HG03457 (cell line): ENCODE measurements around the gene PTGR3.

ENCODE experiments used
- ATAC-seq: cut with Tn5 transposase; IDR thresholded peaks from one replicate; pipeline ENCODE4 v1.9.1; 2021; ENCODE audit warnings: moderate number of reproducible peaks; ENCODE audit not compliant: unreplicated experiment

The PTGR3 gene

DNA sequence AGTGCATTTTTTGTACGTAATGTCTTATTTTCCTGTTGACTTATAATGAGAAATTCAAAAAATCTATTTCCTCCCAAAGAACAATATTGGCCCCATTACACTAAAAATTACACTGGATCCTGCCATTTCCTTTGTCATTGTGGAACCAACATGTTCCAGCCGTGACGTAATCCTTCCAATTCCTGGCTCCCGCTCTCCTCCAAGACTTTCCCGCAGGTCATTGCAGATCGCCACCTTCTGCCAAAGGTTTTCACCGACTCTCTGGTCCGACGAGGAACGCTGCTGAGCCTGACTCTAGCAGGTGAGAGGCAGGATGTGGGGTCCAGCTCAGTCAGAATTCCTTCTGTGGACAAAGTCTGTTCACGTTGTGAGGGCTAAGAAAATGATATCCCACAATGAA is 38.0 kb downstream of the PTGR3 start:
- ATAC-seq = no peak

DNA sequence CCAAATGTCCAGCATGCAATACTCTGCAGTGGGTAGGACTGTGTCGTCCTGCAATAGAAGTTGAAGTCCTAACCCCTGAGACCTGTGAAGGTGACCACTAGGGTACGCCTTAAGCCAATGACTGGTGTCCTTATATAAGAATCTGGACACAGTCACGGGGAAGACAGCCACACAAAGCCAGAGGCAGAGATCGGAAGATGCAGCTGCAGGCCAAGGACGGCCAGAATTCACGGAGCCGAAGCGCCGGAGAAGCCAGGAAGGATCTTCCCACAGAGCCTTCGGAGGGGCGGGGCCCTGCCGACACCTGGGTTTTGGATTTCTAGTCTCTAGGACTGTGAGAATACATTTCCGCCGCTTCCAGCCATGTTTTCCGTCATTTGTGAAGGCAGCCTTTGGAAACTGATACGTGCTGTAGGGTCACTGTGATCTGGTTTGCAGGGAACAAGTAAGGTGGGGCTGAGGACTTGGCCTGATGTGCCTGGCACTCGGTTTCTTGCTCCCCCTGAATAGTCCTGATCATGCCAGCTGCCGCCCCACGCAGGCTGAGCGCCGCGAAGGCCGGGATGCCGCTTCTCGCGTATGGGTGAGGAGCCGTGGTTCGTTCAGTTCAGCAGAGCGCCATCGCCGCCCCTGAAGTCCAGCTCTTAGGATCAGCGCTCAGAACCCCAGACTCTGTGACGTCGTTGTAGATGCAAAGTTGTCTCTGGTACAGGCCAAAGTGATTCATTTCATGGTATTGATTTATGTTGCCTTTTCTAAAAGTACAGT is 38.7 kb downstream of the PTGR3 start:
- ATAC-seq = no peak

DNA sequence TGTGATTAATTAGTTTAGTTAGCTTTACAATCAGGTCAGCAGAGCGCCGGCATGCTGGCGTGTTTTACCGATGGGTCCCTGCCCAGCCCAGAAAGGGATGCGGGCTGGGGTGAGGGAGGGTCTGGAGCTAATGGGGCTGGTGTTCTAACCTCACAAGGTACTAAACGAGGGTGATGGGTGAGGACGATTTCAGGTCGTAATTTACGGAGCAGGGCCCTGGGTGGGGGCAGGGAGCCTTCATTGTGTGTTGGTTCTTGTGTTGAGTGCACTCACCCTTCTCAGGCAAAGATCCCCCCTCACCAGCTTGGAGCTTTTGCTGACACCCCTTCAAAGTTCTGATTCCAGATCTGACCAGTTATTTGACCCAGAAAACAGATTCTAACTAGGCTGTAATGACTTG is 39.5 kb downstream of the PTGR3 start:
- ATAC-seq = no peak

DNA sequence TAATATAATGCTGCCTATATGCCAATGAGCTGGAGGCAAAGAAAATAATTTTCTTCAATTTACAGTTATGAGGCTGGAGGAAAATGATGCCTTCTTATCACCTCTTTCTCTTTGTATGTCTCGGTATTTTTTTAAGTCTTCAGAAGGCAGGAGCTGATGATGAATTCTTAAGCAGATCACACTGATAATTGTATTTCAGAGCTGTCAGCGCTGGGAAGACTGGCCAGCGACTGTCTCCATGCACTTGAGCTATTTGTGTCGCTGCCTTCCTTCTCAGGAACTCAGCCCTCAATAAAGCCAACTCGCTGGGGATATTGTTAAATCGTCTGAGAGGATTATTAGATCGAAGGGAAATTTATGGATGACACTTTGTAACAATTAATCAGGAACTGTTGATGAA is 40.3 kb downstream of the PTGR3 start:
- ATAC-seq = no peak

DNA sequence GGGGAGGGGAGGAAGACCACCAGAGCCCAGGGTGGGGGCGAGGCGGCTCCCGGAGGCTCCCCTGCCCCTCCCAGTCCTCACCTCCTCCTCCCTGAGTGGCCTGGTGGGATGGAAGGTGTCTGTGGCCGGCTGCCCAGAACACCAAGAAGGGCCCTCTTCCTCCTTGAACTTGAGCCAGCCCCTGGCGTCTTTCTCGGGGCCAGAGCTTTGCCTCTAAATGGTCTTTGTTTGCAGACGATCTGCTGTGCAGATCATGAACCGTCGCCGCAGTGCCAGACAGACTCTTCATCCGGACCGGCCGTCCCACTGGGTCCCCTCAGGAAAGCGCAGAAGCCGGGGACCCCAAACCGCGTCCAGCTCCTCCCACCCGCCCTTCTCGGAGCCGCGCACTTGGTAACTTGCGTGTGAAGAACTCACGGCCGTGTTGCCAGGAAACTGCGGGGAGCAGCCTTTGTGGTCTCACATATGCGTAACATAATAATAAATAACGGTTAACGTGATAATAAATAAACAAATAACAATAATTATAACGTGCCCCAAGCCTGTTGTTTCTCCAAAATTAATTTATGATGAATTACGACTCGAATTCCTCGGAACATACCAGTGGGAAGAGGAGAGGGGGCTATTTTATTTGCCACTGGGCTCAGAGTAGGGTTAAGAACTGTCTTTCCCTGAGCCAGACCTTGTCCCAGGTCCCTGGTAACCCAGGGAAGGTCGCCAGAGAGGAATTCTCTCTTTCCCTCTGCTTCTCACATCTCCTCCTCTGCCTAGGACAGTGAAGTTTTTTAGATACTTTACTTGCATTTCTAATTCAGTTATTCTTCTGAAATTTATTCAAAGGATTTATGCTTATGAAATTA is 41.0 kb downstream of the PTGR3 start:
- no peak for ATAC-seq

DNA sequence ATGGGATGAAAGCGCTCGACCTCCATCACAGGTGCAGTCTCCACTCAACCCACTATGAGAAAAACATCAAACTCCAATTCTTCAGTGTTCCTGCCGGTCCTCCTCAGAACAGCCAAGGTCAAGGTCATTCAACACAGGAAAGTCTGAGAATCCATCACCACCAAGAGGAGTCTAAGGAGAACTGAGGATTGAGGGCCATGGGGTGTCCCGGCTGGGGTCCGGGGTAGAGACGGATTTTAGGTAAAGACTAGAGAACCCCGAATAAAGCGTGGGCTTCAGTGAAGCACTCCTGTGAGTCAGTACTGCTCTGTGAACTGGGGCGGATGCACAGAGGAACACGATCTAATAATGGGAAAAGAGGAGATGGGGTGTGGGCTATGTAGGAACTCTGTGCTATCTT is 41.8 kb downstream of the PTGR3 start:
- ATAC-seq = no peak

DNA sequence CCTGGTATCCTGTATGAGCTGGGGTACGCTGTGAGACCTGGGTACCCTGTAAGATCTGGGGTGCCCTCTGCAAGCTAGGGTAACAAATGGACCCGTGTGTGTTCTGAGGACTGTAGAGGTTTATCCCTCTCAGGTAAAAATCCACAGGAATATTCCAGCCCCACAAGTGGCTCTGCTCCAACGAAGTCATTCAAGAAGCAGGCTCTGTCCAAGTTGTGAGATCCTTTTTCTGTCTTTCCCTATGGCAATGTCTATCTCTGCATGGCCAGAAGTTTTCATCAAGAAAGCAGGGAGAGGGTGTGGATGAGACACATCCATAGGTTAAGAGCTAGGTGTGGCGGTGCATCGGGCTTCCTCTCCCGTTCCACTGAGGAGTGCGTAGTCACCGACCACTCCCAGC is 43.0 kb downstream of the PTGR3 start:
- no peak for ATAC-seq

DNA sequence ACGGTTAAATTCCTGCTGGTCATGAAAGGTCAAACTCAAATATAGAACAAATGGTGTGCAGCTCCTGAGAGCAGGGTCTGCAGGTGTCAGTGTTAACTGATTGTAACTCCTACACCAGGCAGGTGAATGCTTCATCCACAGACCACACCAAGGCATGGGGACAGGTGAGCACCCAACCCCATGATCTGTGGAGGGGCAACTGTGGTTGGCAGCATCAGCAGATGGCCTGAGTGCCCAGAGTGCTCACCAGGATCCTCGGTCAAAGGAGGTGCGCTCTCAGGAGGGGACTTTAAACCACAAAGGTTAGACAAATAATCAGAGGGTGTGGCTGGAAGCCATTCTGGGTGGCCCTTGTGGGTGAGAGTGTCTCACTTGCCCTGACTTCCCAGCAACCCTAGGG is 44.5 kb downstream of the PTGR3 start:
- ATAC-seq = no peak

DNA sequence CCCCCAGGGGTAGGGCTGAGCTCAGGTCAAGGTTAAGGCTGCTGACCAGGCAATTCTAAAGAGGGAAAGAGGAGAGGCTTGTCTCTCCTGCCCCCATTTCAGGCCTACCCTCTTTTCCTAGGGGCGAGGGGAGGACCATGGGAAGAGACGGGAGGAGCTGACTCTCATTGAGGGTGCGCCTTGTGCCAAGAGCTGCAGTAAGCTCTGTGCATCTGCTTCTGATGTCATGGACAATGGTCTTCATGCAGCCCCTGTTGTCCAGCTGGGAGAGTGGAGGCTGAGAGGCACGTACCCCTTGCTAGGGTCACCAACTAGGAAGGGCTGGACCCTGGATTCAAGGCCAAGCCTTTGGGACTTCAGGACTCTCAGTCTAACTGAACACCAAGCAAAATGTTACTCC is 45.2 kb downstream of the PTGR3 start:
- ATAC-seq = no peak

DNA sequence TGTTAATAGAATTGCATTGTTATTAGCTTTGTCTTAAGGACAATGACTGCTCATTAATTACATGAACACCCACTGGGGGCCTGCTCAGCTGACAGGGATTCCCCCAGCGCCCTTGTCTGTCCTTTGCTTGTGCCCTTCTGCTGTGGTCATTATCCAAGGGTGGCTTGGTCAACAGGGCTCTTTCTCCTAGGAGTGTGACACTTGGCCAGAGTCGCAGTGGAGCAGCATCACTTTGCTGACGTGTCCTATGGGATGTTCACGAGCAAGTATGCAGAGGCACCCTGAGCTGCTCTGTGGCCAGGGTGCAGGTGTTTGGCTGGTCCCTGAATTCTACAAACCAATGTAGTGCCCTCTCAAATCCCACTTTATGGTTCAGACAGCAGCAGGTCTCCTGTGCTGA is 46.0 kb downstream of the PTGR3 start:
- no peak for ATAC-seq

DNA sequence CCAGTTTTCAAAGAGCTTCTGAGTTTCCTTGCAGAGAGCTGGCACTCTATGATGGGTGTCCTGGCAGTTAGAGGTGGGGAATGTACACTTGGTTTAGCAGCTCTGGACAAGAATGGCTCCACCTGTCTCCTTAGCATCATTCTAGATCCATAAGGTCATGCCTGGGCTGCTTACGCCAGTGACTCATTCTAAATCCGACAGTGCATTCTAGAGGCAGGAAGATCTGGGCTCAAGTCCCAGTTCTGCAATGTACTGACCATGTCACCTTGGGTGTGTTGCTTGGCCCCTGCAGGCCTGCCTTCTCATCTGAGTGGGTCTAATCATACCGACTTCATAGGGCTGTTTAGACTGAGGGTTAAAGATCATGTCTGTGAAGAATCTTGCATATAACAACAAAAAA is 46.5 kb downstream of the PTGR3 start:
- ATAC-seq = no peak

DNA sequence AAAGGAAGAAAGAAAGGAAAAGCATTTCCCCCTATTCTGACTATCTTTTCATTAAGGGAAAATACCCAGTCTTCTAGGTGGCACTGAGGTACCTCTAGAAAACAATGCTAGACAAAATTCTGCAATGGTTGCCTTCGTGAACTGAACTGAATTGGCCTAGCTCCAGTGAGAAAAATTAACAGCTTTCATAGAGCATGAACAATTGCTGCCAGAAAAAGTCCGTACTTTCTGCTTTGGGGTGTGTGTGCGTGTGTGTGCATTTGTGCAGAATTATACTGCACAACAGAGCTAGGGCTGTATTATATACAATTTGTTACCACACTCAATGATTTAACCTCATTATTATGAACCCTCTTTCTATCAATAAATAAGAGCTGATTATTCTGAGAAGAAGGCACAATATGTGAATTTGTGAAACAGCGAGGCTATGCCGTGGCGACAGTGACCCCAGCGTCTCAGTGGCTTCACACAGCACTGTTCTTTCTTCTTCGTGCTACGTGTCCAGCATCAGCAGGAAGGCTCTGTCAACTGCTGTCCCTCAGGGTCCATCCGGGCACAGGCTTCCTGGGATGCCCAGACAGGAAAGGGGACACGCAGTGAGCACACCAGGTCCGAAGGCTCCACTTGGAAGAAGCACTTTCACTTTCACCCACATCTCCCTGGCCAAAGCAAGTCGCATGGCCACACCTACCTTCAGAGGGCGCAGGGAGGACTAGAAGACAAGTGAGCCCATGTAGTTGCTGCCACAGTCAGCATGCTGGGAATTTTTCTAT is 47.5 kb downstream of the PTGR3 start:
- no peak for ATAC-seq

DNA sequence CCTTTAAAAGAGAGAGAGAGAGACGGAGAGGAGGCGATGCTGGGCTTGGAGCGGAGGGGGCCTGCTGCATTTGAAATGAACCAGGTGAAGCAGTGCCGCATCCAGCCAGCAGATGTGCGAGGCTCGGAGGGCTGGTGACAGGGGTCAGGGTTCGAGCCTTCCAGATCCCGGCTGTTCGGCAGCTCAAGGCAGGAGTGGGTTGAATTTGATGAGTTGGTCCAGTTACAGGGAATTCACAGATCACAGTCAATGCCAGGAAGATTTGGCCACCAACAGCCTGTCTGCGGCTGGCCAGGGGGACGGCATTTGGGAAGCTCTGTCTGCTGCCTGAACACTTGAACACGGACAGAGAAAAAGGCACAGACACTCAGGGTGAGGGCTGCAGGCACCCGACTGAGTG is 48.6 kb downstream of the PTGR3 start:
- no peak for ATAC-seq

DNA sequence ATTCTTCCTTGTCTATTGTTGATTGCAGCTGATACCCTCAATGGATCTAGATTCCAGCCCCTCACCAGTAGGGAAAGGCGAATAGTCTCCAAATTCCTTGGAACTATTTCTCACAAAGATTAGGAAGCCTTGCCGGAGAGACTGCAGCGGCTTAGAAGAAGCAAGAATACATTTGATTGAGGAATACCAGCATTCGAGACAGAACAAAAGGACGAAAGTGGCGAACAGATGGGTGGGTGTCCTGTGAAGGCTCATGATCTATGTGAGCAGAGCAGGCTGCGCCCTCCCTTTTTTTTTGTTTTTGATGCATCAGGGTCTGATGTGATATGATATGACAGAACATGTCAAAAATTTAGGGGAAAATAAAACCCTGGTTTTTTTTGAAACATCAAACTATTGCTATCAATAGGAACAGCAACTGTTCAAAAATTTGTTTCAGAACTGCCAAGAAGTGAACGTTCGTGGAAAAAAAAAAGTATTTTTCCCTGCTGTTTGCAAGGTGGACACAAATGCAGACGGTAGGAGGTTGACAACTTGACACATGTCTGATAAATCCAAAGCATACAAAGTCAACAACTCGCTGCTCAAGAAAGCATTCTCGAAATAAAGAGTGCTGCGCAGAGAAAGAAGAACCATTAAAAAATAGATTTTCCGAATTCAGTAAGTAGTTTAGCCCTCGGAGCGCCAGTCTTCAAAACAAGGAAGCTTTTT is 49.1 kb downstream of the PTGR3 start:
- no peak for ATAC-seq

DNA sequence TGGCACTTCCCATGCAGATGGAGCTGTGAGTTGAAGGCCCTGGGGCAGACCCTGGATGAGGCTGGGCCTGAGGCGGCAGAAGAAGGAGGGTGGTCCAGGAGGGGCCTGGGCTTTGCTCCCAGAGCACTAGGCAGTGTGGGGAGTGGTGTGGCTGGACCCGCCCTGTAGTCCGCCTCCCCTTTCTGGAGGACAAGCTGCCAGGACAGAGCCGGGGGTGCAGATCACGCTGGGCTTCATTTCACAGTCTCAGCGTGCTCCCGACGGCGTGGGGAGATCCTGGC is 49.8 kb downstream of the PTGR3 start:
- no peak for ATAC-seq
